Heart right ventricle (tissue), 16 donors: ENCODE results near the gene PREX1. TPM values are rescaled to one million over a fixed set of nuclear protein-coding genes. Genes with fewer than 3 reads are reported as not detected.

Source experiments
- ATAC-seq, 8 donors: fragments of 200-7000 bp; cut with Tn5 transposase; one replicate each; pipeline ENCODE4 v1.9.1; 2020; ENCODE audit warnings: mild to moderate bottlenecking in 8 of 8, moderate library complexity in 8 of 8, moderate number of reproducible peaks in 1 of 8
- DNase-seq, 2 donors: peaks; one replicate each; pipeline ENCODE4 v3.0.0-alpha.2; 2020
- H3K27ac ChIP-seq, 10 donors: fragments of 200-600 bp; sonication (generic) in 2 of 10; one replicate each; pipeline versions ENCODE4 v1.5.0 to v1.8.0; 2020 to 2022; ENCODE audit warnings: mild to moderate bottlenecking in 3 of 10
- H3K27me3 ChIP-seq, 7 donors: fragments of 200-600 bp; one replicate each; pipeline ENCODE4 v1.8.0; 2021 to 2022; ENCODE audit warnings: mild to moderate bottlenecking in 2 of 7
- H3K36me3 ChIP-seq, 9 donors: fragments of 200-600 bp; sonication (generic) in 1 of 9; one replicate each; pipeline versions ENCODE4 v1.5.0 to v1.8.0; 2020 to 2022; ENCODE audit warnings: mild to moderate bottlenecking in 2 of 9
- H3K4me1 ChIP-seq, 9 donors: fragments of 200-600 bp; sonication (generic) in 1 of 9; one replicate each; pipeline versions ENCODE4 v1.5.0 to v1.8.0; 2020 to 2022; ENCODE audit warnings: mild to moderate bottlenecking in 4 of 9
- H3K4me3 ChIP-seq, 10 donors: fragments of 200-600 bp; sonication (generic) in 2 of 10; one replicate each; pipeline versions ENCODE4 v1.5.0 to v1.8.0; 2020 to 2022; ENCODE audit warnings: mild to moderate bottlenecking in 7 of 10, moderate library complexity in 2 of 10
- H3K9me3 ChIP-seq, 11 donors: fragments of 200-600 bp in 10 of 11; sonication (generic) in 2 of 11; one replicate each; pipeline versions ENCODE4 v1.5.0 to v1.8.0; 2013 to 2022; ENCODE audit warnings: mild to moderate bottlenecking in 2 of 11, control low read depth in 1 of 11, moderate library complexity in 1 of 11
- WGBS, 2 donors: extraction: QIAGEN DNeasy Blood & Tissue Kit; methylation state at CpG; one replicate each; pipeline ENCODE4 v1.1.7; 2013; ENCODE audit warnings: inconsistent platforms in 1 of 2; 5-methylcytosine and 5-hydroxymethylcytosine counted together
- intact Hi-C, 10 donors: fragments of 100-400 bp; cut with DNase I; formaldehyde crosslinking; loops; one replicate each; pipeline versions ENCODE4 v1.11.1 to v1.14.2; 2022
- polyA plus RNA-seq, 2 donors: library from polyadenylated mRNA; stranded (reverse); fragments of 200-250 nt; gene quantifications; one replicate each; pipeline ENCODE4 v1.2.3, GENCODE V29; 2013
- total RNA-seq, 10 donors: library from RNA; stranded (reverse); fragmentation: NEBNext Ultra II Directional in 3 of 10; extraction: Animal tissue kit (Norgen Biotek cat#: 25700) in 3 of 10; gene quantifications; one replicate each; pipeline versions ENCODE4 v1.2.1 to v1.2.4, GENCODE V29; 2021 to 2023
- TF ChIP-seq, protein P1 (sequence below), 9 donors: fragments of 200-600 bp; sonication (generic) in 2 of 9; IDR thresholded peaks; one replicate each; pipeline versions ENCODE4 v1.5.0 to v1.8.0; 2021 to 2022; ENCODE audit warnings: antibody characterized with exemption in 9 of 9, mild to moderate bottlenecking in 5 of 9, moderate library complexity in 1 of 9
- donor health status: Arrhythmogenic right ventricular cardiomyopathy.
- donor health status: ischemic (EF 13 %, LVEDD 7.1; RV severe dilation, severe dysfunction).
- donor health status: healthy with polysubstance abuse.
- donor health status: DM: no; HTN: yes; CAD: no.
- donor health status: DM: no; HTN: no; CAD: no.
- donor health status: ischemic (EF 25% LVEDD 6.9; RV normal size, moderate dysfunction).
- donor health status: ischemic (EF 25% LVEDD 5.7; RV mildly dilated, moderate dysfunction).
- donor health status: healthy.
- donor health status: DM: yes; HTN: yes; CAD: no.
- donor health status: Ischemic cardiomyopathy.
- donor health status: ischemic (EF 35%, LVEDD 5.7; RV mildly dilated, moderate dysfunction).
- donor health status: nonischemic (EF 11% LVEDD 7.7; RV severe dilation, severe dysfunction).
- donor health status: DM: yes; HTN: yes; CAD: no.
- donor health status: PGD.
- donor health status: ischemic (EF 29% LVEDD 5.4; RV normal size, mild dysfunction).
- donor health status: nonischemic (EF 23%, LVEDD 6.1; RV moderate dilation, normal function).

Gene PREX1
- total and polyA plus RNA-seq, 12 donors = 4.6 to 23.4 (median 8.8) TPM

DNA sequence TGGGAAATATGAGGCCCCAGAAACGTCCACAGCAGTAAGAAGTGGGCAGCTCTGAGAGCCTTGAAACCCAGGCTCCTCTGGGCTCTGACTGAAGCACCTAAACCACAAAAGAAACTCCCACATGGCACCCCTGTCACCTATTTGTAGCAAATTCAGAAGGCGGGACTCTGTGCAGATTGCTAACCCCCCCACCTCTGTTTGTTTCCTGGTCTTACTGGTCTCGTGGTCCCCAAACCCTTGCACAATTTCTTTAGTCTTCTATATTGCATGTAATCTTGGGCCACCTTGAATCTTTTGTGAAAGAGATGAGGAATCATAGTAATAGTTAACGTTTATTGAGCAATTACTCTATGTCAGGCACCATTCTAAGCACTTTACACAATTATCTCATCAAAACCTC is 154.3 kb downstream of the PREX1 start:
- peaks cover 0 to 18% (median 0%) of the 10 kb centered on the region in 9 donors for H3K4me1 ChIP-seq
- TF ChIP-seq, protein P1, sequence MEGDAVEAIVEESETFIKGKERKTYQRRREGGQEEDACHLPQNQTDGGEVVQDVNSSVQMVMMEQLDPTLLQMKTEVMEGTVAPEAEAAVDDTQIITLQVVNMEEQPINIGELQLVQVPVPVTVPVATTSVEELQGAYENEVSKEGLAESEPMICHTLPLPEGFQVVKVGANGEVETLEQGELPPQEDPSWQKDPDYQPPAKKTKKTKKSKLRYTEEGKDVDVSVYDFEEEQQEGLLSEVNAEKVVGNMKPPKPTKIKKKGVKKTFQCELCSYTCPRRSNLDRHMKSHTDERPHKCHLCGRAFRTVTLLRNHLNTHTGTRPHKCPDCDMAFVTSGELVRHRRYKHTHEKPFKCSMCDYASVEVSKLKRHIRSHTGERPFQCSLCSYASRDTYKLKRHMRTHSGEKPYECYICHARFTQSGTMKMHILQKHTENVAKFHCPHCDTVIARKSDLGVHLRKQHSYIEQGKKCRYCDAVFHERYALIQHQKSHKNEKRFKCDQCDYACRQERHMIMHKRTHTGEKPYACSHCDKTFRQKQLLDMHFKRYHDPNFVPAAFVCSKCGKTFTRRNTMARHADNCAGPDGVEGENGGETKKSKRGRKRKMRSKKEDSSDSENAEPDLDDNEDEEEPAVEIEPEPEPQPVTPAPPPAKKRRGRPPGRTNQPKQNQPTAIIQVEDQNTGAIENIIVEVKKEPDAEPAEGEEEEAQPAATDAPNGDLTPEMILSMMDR (IDR thresholded peaks at IDR 0.05) = no peak
- 87 to 88% methylated on average over 4 of the region's 4 CpGs for WGBS, 2 donors
- intact Hi-C loops = no loop called here
- H3K4me3 ChIP-seq = no peak overlapping the region
- peaks cover 0 to 5% (median 0%) of the 10 kb centered on the region in 11 donors for H3K9me3 ChIP-seq
- H3K27ac ChIP-seq = no peak overlapping the region
- no peaks in the 10 kb centered on the region for H3K27me3 ChIP-seq
- ATAC-seq = no peak
- no peak for DNase-seq
- peaks cover 0 to 88% (median 0%) of the 10 kb centered on the region in 9 donors for H3K36me3 ChIP-seq

DNA sequence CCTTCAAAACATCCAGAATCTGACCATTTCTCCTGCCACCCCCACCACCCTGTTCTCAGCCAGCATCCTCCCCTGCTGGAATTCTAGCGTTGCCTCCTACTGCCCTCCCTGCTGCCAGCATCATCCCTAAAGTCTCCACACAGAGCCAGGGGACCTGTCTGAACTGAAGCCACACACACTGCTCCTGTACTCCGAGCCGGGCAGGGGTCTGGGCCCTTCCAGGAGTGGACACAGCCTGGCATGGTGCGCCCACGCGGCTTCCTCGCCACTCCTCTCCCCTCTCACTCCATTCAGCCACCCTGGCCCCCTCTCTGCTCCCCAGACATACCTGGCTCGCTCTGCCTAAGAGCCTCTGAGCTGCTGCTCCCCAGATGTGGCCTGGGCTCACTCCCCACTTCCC is 155.5 kb downstream of the PREX1 start:
- DNase-seq (no peak), ATAC-seq (no peak)

DNA sequence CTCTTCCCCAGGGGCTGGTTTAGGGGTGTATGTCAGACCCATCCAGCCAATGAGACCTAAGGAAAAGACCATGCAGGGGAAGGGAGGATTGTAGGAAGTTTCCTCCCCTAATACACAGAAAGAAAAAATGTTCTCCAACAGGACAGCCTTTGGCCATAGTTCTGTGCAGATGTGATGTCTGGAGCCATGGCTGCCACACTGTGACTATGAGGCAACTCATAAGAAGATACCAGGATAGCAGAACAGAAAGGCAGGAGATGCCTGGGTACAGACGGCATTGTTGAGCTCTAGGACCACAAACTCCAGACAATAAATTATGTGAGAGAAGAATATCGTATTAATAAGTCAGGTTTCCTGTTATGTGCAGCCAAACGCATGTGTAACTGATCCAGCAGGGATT is 156.7 kb downstream of the PREX1 start:
- TF ChIP-seq, protein P1 (IDR thresholded peaks at IDR 0.05) = no peak

More for the DNA sequence above, 155.5 kb downstream of the PREX1 start:
- Histone ChIP-seq H3K4me1 (peaks cover 0 to 21% (median 0%) of the 10 kb centered on the region in 9 donors), H3K9me3 (peaks cover 0 to 5% (median 0%) of the 10 kb centered on the region in 11 donors), H3K4me3 (no peak overlapping the region), H3K36me3 (peaks cover 0 to 86% (median 0%) of the 10 kb centered on the region in 9 donors), H3K27me3 (no peaks in the 10 kb centered on the region), H3K27ac (no peak overlapping the region)
- TF ChIP-seq, protein P1 (IDR thresholded peaks at IDR 0.05) = no peak
- 96 to 97% methylated on average over 8 of the region's 8 CpGs for WGBS, 2 donors
- intact Hi-C loops = no loop called here

DNA sequence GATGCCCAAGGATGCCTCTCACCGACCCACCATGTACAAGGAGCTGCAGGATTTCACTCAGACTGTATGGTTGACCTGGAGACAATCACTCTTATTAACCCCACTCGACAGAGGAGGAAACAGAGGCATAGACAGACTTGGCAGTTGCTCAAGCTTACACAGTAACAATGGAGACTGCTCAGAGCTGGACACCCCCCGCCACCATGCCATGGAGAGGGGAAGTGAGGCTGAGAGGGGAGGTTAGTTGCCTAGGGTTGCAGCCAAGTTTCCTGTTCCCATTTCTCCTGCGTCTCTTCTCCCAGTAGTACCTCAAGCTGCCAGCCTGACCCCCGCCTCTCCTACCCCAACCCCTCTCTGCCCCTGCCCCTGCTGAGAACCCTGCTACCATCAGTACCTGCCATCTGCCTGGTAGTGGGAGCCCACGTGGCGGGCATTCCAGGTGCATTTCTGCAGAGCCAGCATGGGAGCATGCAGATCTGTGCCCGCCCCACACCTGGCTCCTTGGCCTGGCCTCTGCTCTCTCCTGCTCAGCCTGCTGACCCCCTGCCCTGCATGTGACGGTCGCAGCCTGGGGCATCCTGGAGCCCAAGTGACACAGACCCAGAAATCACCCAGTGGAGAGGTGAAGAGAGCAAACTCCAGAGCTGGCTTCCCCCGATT is 157.7 kb downstream of the PREX1 start:
- peak in 1 of 8 donors; percentile 21 for ATAC-seq
- H3K36me3 ChIP-seq = peaks cover 0 to 85% (median 0%) of the 10 kb centered on the region in 9 donors
- DNase-seq = no peak
- peaks cover 0 to 5% (median 0%) of the 10 kb centered on the region in 11 donors for H3K9me3 ChIP-seq
- intact Hi-C loops = no loop called here
- no peak overlapping the region for H3K4me3 ChIP-seq
- H3K4me1 ChIP-seq = peaks cover 0 to 21% (median 0%) of the 10 kb centered on the region in 9 donors
- WGBS, 2 donors = 85 to 87% methylated on average over 11 of the region's 11 CpGs
- TF ChIP-seq, protein P1 (IDR thresholded peaks at IDR 0.05) = no peak
- no peaks in the 10 kb centered on the region for H3K27me3 ChIP-seq
- H3K27ac ChIP-seq = no peak overlapping the region

More for the DNA sequence above, 156.7 kb downstream of the PREX1 start:
- H3K4me3 ChIP-seq = no peak overlapping the region
- H3K27me3 ChIP-seq = no peaks in the 10 kb centered on the region
- H3K9me3 ChIP-seq = peaks cover 0 to 5% (median 0%) of the 10 kb centered on the region in 11 donors
- no peak for ATAC-seq
- intact Hi-C loops = no loop called here
- peaks cover 0 to 86% (median 0%) of the 10 kb centered on the region in 9 donors for H3K36me3 ChIP-seq
- H3K4me1 ChIP-seq = peaks cover 0 to 21% (median 0%) of the 10 kb centered on the region in 9 donors
- WGBS, 2 donors = 97 to 99% methylated on average over 3 of the region's 3 CpGs
- no peak overlapping the region for H3K27ac ChIP-seq
- DNase-seq = no peak
